ENCODE measurements around the gene NR3C2. TPM values are rescaled to one million over a fixed set of nuclear protein-coding genes. Genes with fewer than 3 reads are reported as not detected.

The NR3C2 gene
- total and polyA plus RNA-seq, 3 donors from 2014 or later: 17.6 to 28.1 (median 19.9) TPM

GRCh38 chr4:148103597-148104355, 338.4 kb downstream of the NR3C2 start:
- WGBS, 2 donors: 91 to 97% methylated on average over 7 of the region's 7 CpGs
- Histone ChIP-seq H3K4me3 (no peak overlapping the region), H3K36me3 (ENCODE audit: low read depth, missing control alignments) (no peaks in the 10 kb centered on the region)

GRCh38 chr4:148101790-148102189, 340.4 kb downstream of the NR3C2 start:
- Histone ChIP-seq H3K4me3 (no peak overlapping the region), H3K9me3 (no peaks in the 10 kb centered on the region), H3K4me1 (no peaks in the 10 kb centered on the region), H3K27ac (no peak overlapping the region), H3K27me3 (no peaks in the 10 kb centered on the region), H3K36me3 (ENCODE audit: low read depth, missing control alignments) (no peaks in the 10 kb centered on the region)
- intact Hi-C loops (cut with DNase I; ENCODE audit: low total_unique reads): no loop called here
- no peak for DNase-seq
- WGBS, 2 donors: 61 to 71% methylated on average over 4 of the region's 4 CpGs
- TF ChIP-seq POLR2A (IDR thresholded peaks at IDR 0.05): no peak
- no peak for TF ChIP-seq CTCF (IDR thresholded peaks at IDR 0.05)

More at GRCh38 chr4:148103597-148104355, 338.4 kb downstream of the NR3C2 start:
- DNase-seq: no peak
- H3K4me1 ChIP-seq: no peaks in the 10 kb centered on the region
- H3K27me3 ChIP-seq: no peaks in the 10 kb centered on the region
- no peak overlapping the region for H3K27ac ChIP-seq
- no peaks in the 10 kb centered on the region for H3K9me3 ChIP-seq
- intact Hi-C loops (cut with DNase I; ENCODE audit: low total_unique reads): no loop called here
- TF ChIP-seq CTCF (IDR thresholded peaks at IDR 0.05) (no peak), POLR2A (IDR thresholded peaks at IDR 0.05) (no peak)

- intact Hi-C loops (cut with DNase I; ENCODE audit: low total_unique reads): no loop called here
- H3K27me3 ChIP-seq: no peaks in the 10 kb centered on the region
- no peak overlapping the region for H3K27ac ChIP-seq
- H3K4me3 ChIP-seq: no peak overlapping the region
- no peaks in the 10 kb centered on the region for H3K4me1 ChIP-seq
- H3K36me3 ChIP-seq (ENCODE audit: low read depth, missing control alignments): no peaks in the 10 kb centered on the region
- 79 to 92% methylated on average over 3 of the region's 3 CpGs for WGBS, 2 donors
- no peak for DNase-seq
- no peaks in the 10 kb centered on the region for H3K9me3 ChIP-seq
- no peak for TF ChIP-seq POLR2A (IDR thresholded peaks at IDR 0.05)
- no peak for TF ChIP-seq CTCF (IDR thresholded peaks at IDR 0.05)
These were observed 341.0 kb downstream of the NR3C2 start for GRCh38 chr4:148101235-148101634.

- Histone ChIP-seq H3K9me3 (no peaks in the 10 kb centered on the region), H3K36me3 (ENCODE audit: low read depth, missing control alignments) (no peaks in the 10 kb centered on the region), H3K4me3 (no peak overlapping the region), H3K4me1 (no peaks in the 10 kb centered on the region), H3K27ac (no peak overlapping the region), H3K27me3 (no peaks in the 10 kb centered on the region)
- WGBS, 2 donors: 89 to 92% methylated on average over 5 of the region's 5 CpGs
- DNase-seq: no peak
- intact Hi-C loops (cut with DNase I; ENCODE audit: low total_unique reads): no loop called here
- TF ChIP-seq CTCF (IDR thresholded peaks at IDR 0.05): no peak
- TF ChIP-seq POLR2A (IDR thresholded peaks at IDR 0.05): no peak
These were observed 344.4 kb downstream of the NR3C2 start for GRCh38 chr4:148097801-148098200.

All from testis (tissue), 3 donors.